Measurements from ENCODE around the gene IFI27L1.

IFI27L1 gene

GRCh38 chr14:94081386-94081820 is 293 bp downstream of the IFI27L1 start:
- DNase-seq: no peak

- no peak for DNase-seq
These were observed 6.8 kb downstream of the IFI27L1 start for GRCh38 chr14:94087891-94088290.

GRCh38 chr14:94088516-94088915 is 7.4 kb downstream of the IFI27L1 start:
- DNase-seq: no peak

- no peak for DNase-seq
These were observed 8.4 kb downstream of the IFI27L1 start for GRCh38 chr14:94089479-94089878.

GRCh38 chr14:94093418-94093817 is 12.3 kb downstream of the IFI27L1 start:
- DNase-seq: no peak

GRCh38 chr14:94097091-94097490 is 16.0 kb downstream of the IFI27L1 start:
- no peak for DNase-seq

- no peak for DNase-seq
These were observed 17.3 kb downstream of the IFI27L1 start for GRCh38 chr14:94098326-94098992.

GRCh38 chr14:94099006-94099405 is 17.9 kb downstream of the IFI27L1 start:
- no peak for DNase-seq

GRCh38 chr14:94100847-94101246 is 19.7 kb downstream of the IFI27L1 start:
- no peak for DNase-seq

- DNase-seq: no peak
These were observed 20.6 kb downstream of the IFI27L1 start for GRCh38 chr14:94101748-94102147.

- DNase-seq: no peak
These were observed 21.8 kb downstream of the IFI27L1 start for GRCh38 chr14:94102768-94103482.

GRCh38 chr14:94103554-94104150 is 22.5 kb downstream of the IFI27L1 start:
- DNase-seq: no peak

GRCh38 chr14:94104731-94105130 is 23.6 kb downstream of the IFI27L1 start:
- no peak for DNase-seq

- DNase-seq: no peak
These were observed 28.8 kb downstream of the IFI27L1 start for GRCh38 chr14:94109915-94110250.

GRCh38 chr14:94110552-94111181 is 29.6 kb downstream of the IFI27L1 start, which contains the start of gene IFI27:
TSS of gene IFI27 (plus strand) at chr14:94110736.
- no peak for DNase-seq

GRCh38 chr14:94111276-94112095 is 30.4 kb downstream of the IFI27L1 start:
- no peak for DNase-seq

GRCh38 chr14:94112513-94113063 is 31.5 kb downstream of the IFI27L1 start:
- no peak for DNase-seq

GRCh38 chr14:94113073-94113472 is 32.0 kb downstream of the IFI27L1 start:
- DNase-seq: no peak

GRCh38 chr14:94113490-94113889 is 32.4 kb downstream of the IFI27L1 start:
- no peak for DNase-seq

GRCh38 chr14:94113908-94114588 is 32.9 kb downstream of the IFI27L1 start:
- DNase-seq: no peak

GRCh38 chr14:94114589-94115057 is 33.5 kb downstream of the IFI27L1 start:
- DNase-seq: no peak

All from NCI-H1930 (cell line).